ENCODE data around the gene CHST15. TPM values are rescaled to one million over a fixed set of nuclear protein-coding genes. Genes with fewer than 3 reads are reported as not detected.
A peak's percentile ranks its signal among the peaks of the same experiment; 100 is the strongest.

The CHST15 gene
- total RNA-seq, 2 experiments from 2014 or later = 0.09 TPM; not detected in 1

DNA sequence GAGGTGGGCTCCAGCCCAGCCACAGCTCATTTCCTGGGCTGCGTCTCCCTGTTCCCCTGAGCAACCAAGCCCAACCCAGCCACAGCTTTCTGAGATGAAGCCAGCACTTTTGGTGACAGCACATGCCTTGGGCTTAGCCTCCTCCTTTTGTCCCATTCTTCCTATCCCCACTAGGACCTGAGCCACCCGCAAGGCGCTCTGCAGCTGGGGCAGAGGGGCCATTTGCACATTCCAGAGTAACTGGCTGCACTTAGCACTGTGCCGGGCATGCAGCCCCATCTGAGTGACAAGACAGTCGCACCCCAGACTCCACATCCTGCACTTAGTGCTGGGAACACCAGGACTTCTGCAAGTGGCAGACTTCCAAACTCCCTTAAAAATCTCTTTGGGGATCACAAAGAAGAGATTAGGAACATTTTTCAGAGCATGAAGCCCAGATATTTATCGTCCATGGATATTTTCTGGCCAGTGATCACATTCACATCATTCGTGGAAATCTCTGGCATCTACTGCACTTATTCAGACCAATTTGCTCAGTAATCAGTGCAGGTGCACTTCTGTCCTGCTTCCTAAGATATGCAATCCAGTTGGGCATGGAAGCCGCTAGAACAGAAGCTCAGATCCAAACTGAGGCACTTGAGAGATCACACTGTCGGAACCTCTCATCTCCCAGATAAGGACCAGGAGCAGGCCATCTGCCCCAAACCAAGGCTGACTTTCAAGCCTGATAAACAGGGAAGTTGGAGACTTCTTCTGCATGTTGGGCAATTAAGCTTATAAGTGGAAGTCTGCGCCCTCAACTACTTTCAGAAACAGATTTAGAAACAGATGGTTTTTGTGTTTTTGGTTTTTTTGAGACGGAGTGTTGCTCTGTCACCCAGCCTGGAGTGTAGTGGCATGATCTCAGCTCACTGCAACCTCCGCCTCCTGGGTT, 26.4 kb downstream of the CHST15 start:
- ATAC-seq (no peak), DNase-seq (no peak)
- no peaks in the 10 kb centered on the region for H3K36me3 Mint-ChIP-seq
- no peaks in the 10 kb centered on the region for H3K9me3 Mint-ChIP-seq (ENCODE audit: low read depth)
- H3K4me3 Mint-ChIP-seq = no peak overlapping the region
- peaks cover 3% of the 10 kb centered on the region for H3K4me1 Mint-ChIP-seq
- H3K27ac Mint-ChIP-seq = no peak overlapping the region
- CTCF ChIA-PET = no interaction called here
- peaks cover 14% of the 10 kb centered on the region for H3K27me3 Mint-ChIP-seq

DNA sequence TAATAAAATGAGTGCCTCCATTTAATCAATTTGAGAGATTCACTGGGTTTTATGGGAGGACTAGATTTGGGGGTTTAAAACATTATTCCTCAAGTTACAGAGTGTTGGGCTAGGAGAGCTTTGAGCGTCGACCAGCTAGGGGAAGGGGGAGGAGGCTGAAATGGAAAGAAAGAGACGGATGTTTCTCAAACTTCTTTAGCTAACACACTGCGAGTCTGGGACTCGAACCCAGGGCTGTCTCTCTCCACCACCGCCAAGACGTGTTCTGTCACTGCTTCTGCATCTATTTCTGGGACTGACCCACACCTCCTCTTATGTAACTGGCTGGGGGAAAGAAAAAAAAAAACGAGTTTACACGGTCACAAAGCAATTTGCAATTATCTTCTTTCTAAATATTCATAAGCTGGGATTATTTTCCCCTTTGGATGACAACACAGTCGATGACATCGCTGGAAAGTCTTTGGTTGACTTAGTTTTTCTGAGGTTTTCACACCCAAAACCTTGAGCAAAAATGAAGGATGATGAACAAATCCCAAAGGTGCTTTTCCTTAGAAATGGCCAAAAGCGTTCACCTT, 27.2 kb downstream of the CHST15 start:
- H3K4me3 Mint-ChIP-seq = no peak overlapping the region
- no peaks in the 10 kb centered on the region for H3K9me3 Mint-ChIP-seq (ENCODE audit: low read depth)
- CTCF ChIA-PET = no interaction called here
- no peaks in the 10 kb centered on the region for H3K36me3 Mint-ChIP-seq
- ATAC-seq (no peak), DNase-seq (no peak)
- H3K27ac Mint-ChIP-seq = no peak overlapping the region
- peaks cover 3% of the 10 kb centered on the region for H3K4me1 Mint-ChIP-seq
- H3K27me3 Mint-ChIP-seq = peaks cover 10% of the 10 kb centered on the region

DNA sequence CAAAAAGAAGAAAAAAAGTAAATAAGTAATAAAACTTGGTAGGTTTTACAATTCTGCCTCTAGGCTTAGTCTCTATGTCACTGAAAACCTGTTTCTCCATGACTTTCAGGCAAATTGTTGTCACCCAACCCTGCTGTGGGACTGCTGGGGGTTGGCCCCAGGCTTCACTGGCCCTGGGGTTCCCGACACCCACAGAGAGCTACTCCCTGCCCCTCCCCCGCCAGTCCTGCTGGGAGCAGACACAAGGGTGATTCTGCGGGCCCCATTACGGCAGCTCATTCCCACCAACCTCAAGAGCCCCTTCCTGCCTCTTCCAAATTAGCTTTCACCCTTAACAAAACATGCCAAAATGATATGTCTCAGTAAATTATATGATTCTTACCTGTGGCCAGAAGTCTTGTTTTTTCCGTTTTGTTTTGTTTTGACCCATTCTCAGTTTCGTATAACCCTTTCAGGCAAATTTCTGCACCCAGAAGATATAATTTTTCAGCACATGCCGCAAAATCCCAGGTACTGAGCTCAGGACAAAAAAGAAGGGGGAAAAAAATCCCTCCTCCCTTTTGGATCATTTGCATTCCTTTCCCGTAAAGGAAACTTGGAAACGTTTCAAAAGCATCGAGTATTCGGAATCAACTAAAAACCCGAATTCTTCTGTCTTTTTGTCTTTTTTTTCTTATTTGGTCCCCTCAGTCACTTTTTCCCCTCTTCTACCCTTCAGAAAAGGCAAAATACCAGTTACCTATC, 27.8 kb downstream of the CHST15 start:
- Mint-ChIP-seq H3K4me1 (peaks cover 3% of the 10 kb centered on the region), H3K36me3 (no peaks in the 10 kb centered on the region), H3K9me3 (ENCODE audit: low read depth) (no peaks in the 10 kb centered on the region), H3K27me3 (peaks cover 10% of the 10 kb centered on the region), H3K27ac (no peak overlapping the region), H3K4me3 (no peak overlapping the region)
- DNase-seq (no peak), ATAC-seq (no peak)
- CTCF ChIA-PET = no interaction called here

DNA sequence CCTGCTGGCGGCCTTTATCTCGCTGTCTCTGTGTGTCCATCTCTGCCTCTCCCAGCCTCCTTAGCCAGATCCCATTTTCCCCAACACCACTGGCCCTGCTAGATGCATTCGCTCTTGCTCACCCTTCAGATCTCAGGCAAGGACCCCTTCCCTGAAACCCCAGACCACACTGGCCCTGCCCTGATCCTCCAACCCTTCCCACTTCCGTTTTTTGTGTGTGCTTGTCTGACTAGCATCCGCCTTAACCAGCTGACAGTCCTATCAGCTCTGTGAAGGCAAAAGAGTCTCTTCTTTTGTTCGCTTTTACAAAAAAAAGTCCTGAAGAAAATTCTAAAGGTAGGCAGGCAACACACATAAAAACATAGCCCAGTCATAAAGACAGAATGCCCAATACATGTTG, 28.7 kb downstream of the CHST15 start:
- CTCF ChIA-PET = interaction anchor here (1.9 kb wide), 1 partner anchor 70 kb away, joined by 4 read pairs; no protein-coding TSS in a partner anchor
- Mint-ChIP-seq H3K9me3 (ENCODE audit: low read depth) (no peaks in the 10 kb centered on the region), H3K36me3 (no peaks in the 10 kb centered on the region), H3K27ac (peak overlapping the region; percentile 56), H3K4me3 (no peak overlapping the region), H3K27me3 (peaks cover 10% of the 10 kb centered on the region), H3K4me1 (peaks cover 3% of the 10 kb centered on the region)
- DNase-seq (no peak), ATAC-seq (no peak)

DNA sequence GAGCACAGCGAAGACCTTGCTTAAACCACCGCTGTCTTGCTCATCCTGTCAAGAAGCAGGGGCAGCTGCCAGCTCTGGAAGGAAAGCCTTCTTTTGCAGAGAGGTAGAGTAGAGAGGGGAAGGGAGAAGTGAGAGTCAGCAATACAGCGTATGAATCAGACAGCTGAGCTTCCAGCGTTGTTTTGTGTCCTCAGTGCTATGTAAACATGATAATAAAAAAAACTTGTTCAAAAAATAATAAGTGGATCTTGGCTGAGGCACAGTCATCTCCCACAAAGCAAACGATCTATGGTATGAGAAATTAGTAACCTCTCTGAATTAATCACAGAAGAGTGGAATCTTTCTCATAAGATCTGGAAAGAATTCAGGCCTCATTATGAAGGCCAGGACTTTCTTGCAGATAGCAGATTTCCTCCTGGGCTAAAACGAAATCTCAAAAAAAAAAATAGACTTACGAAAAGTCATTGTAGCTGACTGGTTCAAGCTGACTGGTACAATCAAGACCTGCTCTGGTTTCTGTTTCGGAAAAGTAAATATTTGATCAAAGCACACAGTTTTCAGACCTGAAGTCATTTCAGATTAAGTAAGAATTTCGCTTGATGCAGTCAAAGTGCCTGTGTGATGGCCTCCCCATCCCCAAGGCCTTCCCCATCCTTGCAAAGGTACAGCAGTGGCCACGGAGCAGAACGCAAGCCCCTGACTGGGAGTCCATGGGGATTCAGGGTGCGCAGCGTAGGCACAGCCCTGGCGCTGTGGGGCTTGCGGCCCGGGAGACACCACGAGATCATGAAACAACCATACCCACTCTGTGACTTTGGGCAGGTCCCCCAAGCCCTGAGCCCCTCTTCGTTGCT, 29.4 kb downstream of the CHST15 start:
- Mint-ChIP-seq H3K4me3 (no peak overlapping the region), H3K4me1 (peaks cover 3% of the 10 kb centered on the region), H3K9me3 (ENCODE audit: low read depth) (no peaks in the 10 kb centered on the region), H3K36me3 (no peaks in the 10 kb centered on the region), H3K27ac (no peak overlapping the region), H3K27me3 (peaks cover 10% of the 10 kb centered on the region)
- DNase-seq (no peak), ATAC-seq (no peak)
- CTCF ChIA-PET = interaction anchor here (1.9 kb wide), 1 partner anchor 69 kb away, joined by 4 read pairs; no protein-coding TSS in a partner anchor

DNA sequence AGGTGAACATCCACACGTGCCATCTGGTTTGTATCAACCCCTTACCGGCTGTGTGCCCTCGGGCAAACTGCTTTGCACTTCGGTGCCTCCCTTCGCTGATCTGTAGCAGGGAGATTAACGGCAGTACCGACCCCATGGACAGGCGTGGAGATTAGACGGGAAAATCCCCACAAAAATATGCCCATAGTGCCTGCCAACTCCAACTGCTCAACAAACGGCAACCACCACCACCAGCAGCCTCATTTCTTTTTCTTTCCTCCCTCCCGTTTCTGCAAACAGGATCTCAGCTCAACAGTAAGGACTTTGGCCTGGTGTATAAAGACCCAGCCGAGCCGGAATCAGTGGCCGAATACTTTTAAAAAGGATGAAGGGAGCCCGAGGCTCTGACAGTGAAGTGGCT, 31.0 kb downstream of the CHST15 start:
- no peak for DNase-seq
- CTCF ChIA-PET = no interaction called here
- ATAC-seq = no peak
- Mint-ChIP-seq H3K27me3 (peaks cover 10% of the 10 kb centered on the region), H3K36me3 (no peaks in the 10 kb centered on the region), H3K9me3 (ENCODE audit: low read depth) (no peaks in the 10 kb centered on the region), H3K27ac (no peak overlapping the region), H3K4me3 (no peak overlapping the region), H3K4me1 (peaks cover 3% of the 10 kb centered on the region)

DNA sequence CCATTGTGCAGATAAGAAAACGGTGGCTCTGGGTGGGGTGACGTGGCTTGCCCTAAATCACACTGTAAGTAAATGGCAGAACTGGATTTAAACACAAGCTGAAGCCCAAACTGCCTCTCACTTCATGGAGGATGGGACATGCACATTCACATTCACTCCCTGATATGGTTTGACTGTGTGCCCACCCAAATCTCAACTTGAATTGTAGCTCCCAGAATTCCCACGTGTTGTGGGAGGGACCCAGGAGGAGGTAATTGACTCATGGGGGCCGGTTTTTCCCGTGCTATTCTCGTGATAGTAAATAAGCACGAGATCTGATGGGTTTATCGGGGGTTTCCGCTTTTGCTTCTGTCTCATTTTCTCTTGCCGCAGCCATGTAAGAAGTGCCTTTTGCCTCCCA, 32.4 kb downstream of the CHST15 start:
- no peaks in the 10 kb centered on the region for H3K9me3 Mint-ChIP-seq (ENCODE audit: low read depth)
- peaks cover 4% of the 10 kb centered on the region for H3K27me3 Mint-ChIP-seq
- ATAC-seq = no peak
- H3K4me1 Mint-ChIP-seq = peaks cover 3% of the 10 kb centered on the region
- H3K4me3 Mint-ChIP-seq = no peak overlapping the region
- H3K27ac Mint-ChIP-seq = no peak overlapping the region
- DNase-seq = no peak
- CTCF ChIA-PET = no interaction called here
- no peaks in the 10 kb centered on the region for H3K36me3 Mint-ChIP-seq

DNA sequence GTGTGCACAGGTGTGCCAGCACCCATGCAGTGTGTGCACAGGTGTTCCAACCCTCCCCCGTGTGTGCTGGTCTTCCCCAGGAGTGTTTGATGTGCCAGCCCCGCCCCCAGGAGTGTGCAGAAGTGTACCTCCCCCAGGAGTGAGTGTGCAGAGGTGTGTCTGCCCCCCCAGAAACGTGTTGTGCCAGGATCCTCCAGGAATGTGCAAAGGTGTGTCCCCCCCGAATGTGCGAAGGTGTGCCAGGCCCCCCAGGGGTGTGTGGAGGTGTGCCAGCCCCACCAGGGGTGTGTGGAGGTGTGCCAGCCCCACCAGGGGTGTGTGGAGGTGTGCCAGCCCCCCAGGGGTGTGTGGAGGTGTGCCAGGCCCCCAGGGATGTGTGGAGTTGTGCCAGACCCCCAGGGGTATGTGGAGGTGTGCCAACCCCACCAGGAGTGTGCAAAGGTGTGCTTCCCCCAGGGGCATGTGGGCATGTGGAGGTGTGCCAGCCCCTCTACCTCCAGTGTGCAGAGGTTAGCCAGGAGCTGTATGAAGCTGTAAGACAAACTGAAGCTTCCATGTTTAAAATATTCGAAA, 33.2 kb downstream of the CHST15 start:
- no peak overlapping the region for H3K4me3 Mint-ChIP-seq
- H3K36me3 Mint-ChIP-seq = no peaks in the 10 kb centered on the region
- peaks cover 3% of the 10 kb centered on the region for H3K4me1 Mint-ChIP-seq
- CTCF ChIA-PET = no interaction called here
- no peaks in the 10 kb centered on the region for H3K27me3 Mint-ChIP-seq
- DNase-seq (no peak), ATAC-seq (no peak)
- H3K9me3 Mint-ChIP-seq (ENCODE audit: low read depth) = no peaks in the 10 kb centered on the region
- no peak overlapping the region for H3K27ac Mint-ChIP-seq

DNA sequence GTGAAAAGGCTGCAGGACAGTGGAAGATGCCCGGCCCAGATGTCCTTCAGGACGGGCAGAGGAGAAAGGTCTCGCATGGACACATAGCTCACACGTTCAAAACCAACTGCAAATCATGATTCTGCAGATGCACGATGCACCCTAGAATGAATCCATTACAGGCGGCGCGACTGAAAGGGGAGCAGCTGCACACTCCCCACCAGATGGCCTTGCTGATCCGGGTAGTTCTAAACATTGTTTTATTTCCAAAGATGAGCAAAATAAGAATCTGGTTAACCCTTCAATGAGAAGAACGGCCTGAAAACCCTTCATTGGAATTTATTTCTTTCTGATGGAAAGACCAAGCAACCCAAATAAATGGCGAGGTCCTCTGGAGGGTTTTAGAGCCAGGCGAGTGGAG, 33.8 kb downstream of the CHST15 start:
- DNase-seq = no peak
- Mint-ChIP-seq H3K27me3 (no peaks in the 10 kb centered on the region), H3K4me3 (no peak overlapping the region), H3K9me3 (ENCODE audit: low read depth) (no peaks in the 10 kb centered on the region), H3K4me1 (no peaks in the 10 kb centered on the region), H3K36me3 (no peaks in the 10 kb centered on the region), H3K27ac (no peak overlapping the region)
- CTCF ChIA-PET = no interaction called here
- ATAC-seq = no peak

DNA sequence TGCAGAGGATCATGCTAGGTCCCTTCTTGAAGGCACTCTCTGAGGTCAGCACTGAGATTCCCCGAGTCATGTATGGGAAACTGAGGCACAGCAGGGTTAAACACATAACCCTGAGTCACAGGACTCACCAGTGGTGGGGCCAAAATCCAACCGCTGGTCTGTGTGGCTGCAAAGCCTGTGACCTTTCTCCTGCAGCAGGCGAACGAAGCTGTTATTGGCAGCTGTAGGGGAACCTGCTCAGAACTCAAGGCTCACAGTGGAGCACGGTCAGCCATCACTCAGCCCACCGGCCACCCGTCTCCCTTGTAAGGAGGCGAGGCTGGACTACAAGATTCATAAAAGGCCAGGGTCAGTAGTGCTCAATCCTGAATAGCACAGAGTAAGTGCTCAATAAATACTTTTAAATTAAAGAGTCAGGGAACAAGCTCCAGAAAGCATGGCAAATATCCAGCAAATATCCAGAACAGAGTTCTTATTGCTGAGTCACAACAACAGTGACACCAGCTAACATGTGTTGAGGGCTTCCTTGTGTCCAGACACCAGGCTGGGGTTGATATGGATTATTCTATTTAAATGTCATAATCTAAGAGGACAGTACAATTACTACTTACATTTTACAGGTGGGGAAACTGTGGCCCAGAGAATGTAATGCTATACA, 34.9 kb downstream of the CHST15 start:
- DNase-seq (no peak), ATAC-seq (no peak)
- no peak overlapping the region for H3K27ac Mint-ChIP-seq
- no peaks in the 10 kb centered on the region for H3K9me3 Mint-ChIP-seq (ENCODE audit: low read depth)
- no peaks in the 10 kb centered on the region for H3K4me1 Mint-ChIP-seq
- no peaks in the 10 kb centered on the region for H3K36me3 Mint-ChIP-seq
- no peaks in the 10 kb centered on the region for H3K27me3 Mint-ChIP-seq
- no peak overlapping the region for H3K4me3 Mint-ChIP-seq
- CTCF ChIA-PET = interaction anchor here (1.6 kb wide), 1 partner anchor 330 kb away, joined by 4 read pairs; no protein-coding TSS in a partner anchor

DNA sequence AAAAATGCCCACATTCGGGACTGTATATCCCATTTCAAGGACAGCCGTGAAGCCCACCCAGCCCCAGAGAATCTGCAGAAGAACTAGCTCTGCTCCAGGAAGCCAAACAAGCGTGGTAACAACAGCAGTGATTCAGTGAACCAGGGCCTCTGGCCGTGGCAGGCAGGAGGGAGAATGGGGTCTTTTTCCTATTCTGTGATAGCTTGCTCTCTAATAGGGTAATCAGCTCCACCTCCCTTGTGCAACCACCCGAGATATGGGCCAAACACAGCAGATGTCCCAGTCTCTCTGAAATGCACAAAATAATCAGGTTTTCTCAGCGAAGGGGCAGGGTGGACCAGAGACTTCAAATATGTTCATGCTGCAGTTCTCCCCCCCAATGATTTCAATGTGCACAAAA, 35.8 kb downstream of the CHST15 start:
- DNase-seq (no peak), ATAC-seq (no peak)
- Mint-ChIP-seq H3K4me1 (no peaks in the 10 kb centered on the region), H3K4me3 (no peak overlapping the region), H3K9me3 (ENCODE audit: low read depth) (no peaks in the 10 kb centered on the region), H3K27me3 (no peaks in the 10 kb centered on the region), H3K36me3 (no peaks in the 10 kb centered on the region), H3K27ac (no peak overlapping the region)
- CTCF ChIA-PET = interaction anchor here (1.6 kb wide), 1 partner anchor 331 kb away, joined by 4 read pairs; no protein-coding TSS in a partner anchor

DNA sequence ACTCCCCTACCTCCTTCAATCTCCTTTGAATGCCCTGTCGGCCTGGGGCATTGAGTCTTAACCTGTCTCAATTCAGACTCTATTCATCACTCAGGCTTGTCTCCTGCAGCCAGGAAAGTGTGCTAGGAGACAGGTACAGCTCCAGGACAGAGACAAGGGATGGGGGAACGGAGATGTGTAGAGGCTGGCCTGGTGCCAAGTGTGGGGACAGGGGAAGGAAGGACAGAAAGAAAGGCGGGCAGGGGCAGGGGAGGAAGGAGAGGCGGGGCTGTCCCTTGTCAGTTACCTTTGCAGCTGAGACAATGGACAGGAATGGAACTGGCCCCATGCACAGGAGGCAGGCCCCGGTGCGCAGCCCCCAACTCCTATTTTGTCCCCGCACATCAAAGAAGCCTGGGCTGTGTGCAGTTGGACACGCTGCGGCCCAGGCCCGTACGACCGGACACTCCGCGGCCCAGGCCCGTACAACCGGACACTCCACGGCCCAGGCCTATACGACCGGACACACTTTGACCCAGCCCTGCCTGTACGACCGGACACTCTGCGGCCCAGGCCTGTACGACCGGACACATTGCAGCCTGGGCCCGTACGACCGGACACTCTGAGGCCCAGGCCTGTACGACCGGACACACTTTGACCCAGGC, 36.9 kb downstream of the CHST15 start:
- H3K27me3 Mint-ChIP-seq = no peaks in the 10 kb centered on the region
- H3K36me3 Mint-ChIP-seq = no peaks in the 10 kb centered on the region
- DNase-seq (no peak), ATAC-seq (no peak)
- H3K9me3 Mint-ChIP-seq (ENCODE audit: low read depth) = no peaks in the 10 kb centered on the region
- H3K4me1 Mint-ChIP-seq = no peaks in the 10 kb centered on the region
- H3K4me3 Mint-ChIP-seq = no peak overlapping the region
- H3K27ac Mint-ChIP-seq = no peak overlapping the region
- CTCF ChIA-PET = no interaction called here
